ENCODE measurements around the gene CCDC174. TPM values are rescaled to one million over a fixed set of nuclear protein-coding genes. Genes with fewer than 3 reads are reported as not detected.

CCDC174 gene
- total and polyA plus RNA-seq, 10 of the 15 experiments (the other 5 are each of a cell fraction or from before 2014, with no cell fraction given), result 11.6 to 31.3 (median 19.1) TPM

- ATAC-seq, result no peak; the same call in 2 of the 3 replicates
These were observed 48.1 kb downstream of the CCDC174 start for GRCh38 chr3:14699643-14700042.

More at GRCh38 chr3:14699643-14700042, 48.1 kb downstream of the CCDC174 start:
- FAIRE-seq, result no peak
- H3K9ac ChIP-seq (ENCODE audit: control insufficient read depth, insufficient read depth, low read length), result no peak overlapping the region
- ChIA-PET RAD21 (ENCODE audit: unreplicated experiment) (no interaction called here), SMC1A (ENCODE audit: uncharacterized antibody, unreplicated experiment) (interaction anchor here (1.0 to 1.6 kb wide), 4 partner anchors 8 to 81 kb away, joined by 3 to 8 read pairs (median 6); no protein-coding TSS in a partner anchor), CTCF (interaction anchor here (0.9 to 2.5 kb wide), 2 partner anchors 9 to 81 kb away, joined by 4 to 13 read pairs; no protein-coding TSS in a partner anchor), POLR2A (no interaction called here)
- 100% methylated on average over 1 of the region's 1 CpG for WGBS (ENCODE audit: insufficient coverage, insufficient replicate concordance, low lambda C conversion rate, missing lambda C conversion rate)
- H3K27me3 ChIP-seq (replicated peaks in 1 of 2; ENCODE audit: control insufficient read depth in 2 of 2, insufficient read depth in 2 of 2, low read length in 1 of 2), result no peaks in the 10 kb centered on the region
- no peaks in the 10 kb centered on the region for H3K79me2 ChIP-seq (ENCODE audit: control insufficient read depth, insufficient read depth, low read length)
- no peaks in the 10 kb centered on the region for H4K20me1 ChIP-seq (ENCODE audit: control insufficient read depth, insufficient read depth)
- H3K4me3 ChIP-seq, result no peak overlapping the region
- no peak overlapping the region for H2AFZ ChIP-seq (ENCODE audit: control insufficient read depth, low read depth, low read length)
- DNase-seq (ENCODE audit: low read depth, low spot score), result no peak
- in situ Hi-C loops (cut with MboI), result no loop called here
- TF ChIP-seq ZBTB33 (IDR thresholded peaks at IDR 0.05) (no peak), HDGF (IDR thresholded peaks at IDR 0.05) (no peak), CREB1 (IDR thresholded peaks at IDR 0.05; ENCODE audit: low read depth) (no peak), TCF3 (IDR thresholded peaks at IDR 0.05; ENCODE audit: borderline replicate concordance, insufficient read depth, low read depth, low read length) (no peak), CBFB (IDR thresholded peaks at IDR 0.05; ENCODE audit: low read depth) (no peak), PAX5 (IDR thresholded peaks at IDR 0.05; ENCODE audit: borderline replicate concordance, low read depth, low read length) (no peak), IKZF1 (conservative IDR thresholded peaks at IDR 0.05) (no peak), BHLHE40 (IDR thresholded peaks at IDR 0.05; ENCODE audit: borderline replicate concordance in 1 of 2, low read depth in 2 of 2, low read length in 1 of 2) (no peak)
- H3K4me2 ChIP-seq (ENCODE audit: control insufficient read depth, insufficient read depth), result no peak overlapping the region
- peaks cover 6% of the 10 kb centered on the region; the same call in 1 of the 2 replicates for H3K4me1 ChIP-seq (ENCODE audit: control insufficient read depth, insufficient read depth, low read length)
- no TSS peak for BruUV-seq (replicated peaks)
- no peaks in the 10 kb centered on the region for H3K9me3 ChIP-seq (replicated peaks; ENCODE audit: control insufficient read depth, insufficient read depth, low read length)
- intact Hi-C loops (cut with micrococcal nuclease; ENCODE audit: unreplicated experiment), result no loop called here
- peaks cover 2% of the 10 kb centered on the region in 2 experiments; a peak in 3 of 4 replicates for H3K36me3 ChIP-seq (ENCODE audit: control insufficient read depth in 2 of 2, insufficient read depth in 2 of 2, low read length in 1 of 2)
- no peak overlapping the region for H3K27ac ChIP-seq (ENCODE audit: control insufficient read depth, insufficient read depth)
